Heart left ventricle (tissue), 13 donors: ENCODE data around the gene ARID3B.

Experiments used
- CTCF ChIP-seq, 12 donors: fragments of 200-600 bp; sonication (generic) in 4 of 12; IDR thresholded peaks; one replicate each; pipeline versions ENCODE4 v1.5.0 to v1.8.0; 2018 to 2022; ENCODE audit warnings: antibody characterized with exemption in 12 of 12, mild to moderate bottlenecking in 5 of 12
- POLR2A ChIP-seq, 2 donors: fragments of 450-650 bp; IDR thresholded peaks; one replicate each; pipeline ENCODE4 v1.6.1; 2017; ENCODE audit warnings: antibody characterized with exemption in 2 of 2, mild to moderate bottlenecking in 2 of 2, moderate library complexity in 2 of 2
- donor health status: ischemic (EF 13 %, LVEDD 7.1; RV severe dilation, severe dysfunction).
- donor health status: DM: no; HTN: yes; CAD: no.
- donor health status: DM: no; HTN: no; CAD: no.
- donor health status: ischemic (EF 25% LVEDD 6.9; RV normal size, moderate dysfunction).
- donor health status: ischemic (EF 25% LVEDD 5.7; RV mildly dilated, moderate dysfunction).
- donor health status: ischemic (EF 35%, LVEDD 5.7; RV mildly dilated, moderate dysfunction).
- donor health status: nonischemic (EF 11% LVEDD 7.7; RV severe dilation, severe dysfunction).
- donor health status: DM: yes; HTN: yes; CAD: no.
- donor health status: PGD.
- donor health status: ischemic (EF 29% LVEDD 5.4; RV normal size, mild dysfunction).
- donor health status: nonischemic (EF 23%, LVEDD 6.1; RV moderate dilation, normal function).

DNA sequence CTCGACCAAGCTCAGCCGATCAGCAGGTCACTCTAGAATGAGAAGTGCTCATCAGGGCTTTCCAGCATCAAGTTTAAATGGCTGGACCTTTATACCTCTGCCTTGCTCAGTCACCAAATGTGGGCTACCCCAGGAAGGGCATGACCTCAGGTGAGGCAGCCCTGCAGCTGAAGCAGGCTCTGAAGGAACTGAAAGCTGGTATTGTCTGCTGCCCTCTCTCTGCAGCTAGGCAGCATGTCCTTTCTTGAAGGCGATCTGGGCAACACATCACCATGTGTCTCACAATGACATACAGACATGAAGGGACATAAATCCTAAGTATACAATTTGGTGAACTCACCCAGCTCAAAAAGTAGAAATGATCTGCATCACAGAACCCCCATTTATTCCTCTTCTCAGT lies 38.7 kb upstream of the ARID3B start:
- TF ChIP-seq CTCF (IDR thresholded peaks at IDR 0.05) (no peak), POLR2A (IDR thresholded peaks at IDR 0.05) (no peak)
